GM12875 (cell line): ENCODE results near the gene BRCC3.

Source experiments
- H3K4me3 ChIP-seq: one replicate; pipeline ENCODE4 v1.5.1; 2011; ENCODE audit warnings: low read depth, low read length, control low read depth
- TF ChIP-seq, protein P1 (sequence below): IDR thresholded peaks from 2 replicates; pipeline ENCODE4 v1.5.1; 2011; ENCODE audit warnings: low read depth, mild to moderate bottlenecking, control low read depth, inconsistent platforms, low read length, moderate library complexity, borderline replicate concordance; ENCODE audit not compliant: insufficient read depth

The BRCC3 gene

DNA sequence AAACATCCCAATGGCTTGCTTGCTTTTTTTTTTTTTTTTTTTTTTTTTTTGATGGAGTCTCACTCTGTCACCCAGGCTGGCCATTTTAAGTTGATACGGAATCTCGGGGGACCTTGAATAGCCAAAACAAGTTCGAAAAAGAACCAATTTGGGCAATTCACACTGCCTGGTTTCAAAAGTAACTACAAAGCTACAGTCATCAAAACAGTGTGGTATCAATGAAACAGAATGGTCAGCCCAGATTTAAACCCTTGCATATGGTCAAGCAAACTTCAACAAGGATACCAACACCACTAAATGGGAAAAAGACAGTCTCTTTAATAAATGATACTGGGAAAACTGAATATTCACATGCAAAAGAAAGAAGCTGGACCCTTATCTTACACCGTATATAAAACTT is 41.8 kb downstream of the BRCC3 start:
- TF ChIP-seq, protein P1, sequence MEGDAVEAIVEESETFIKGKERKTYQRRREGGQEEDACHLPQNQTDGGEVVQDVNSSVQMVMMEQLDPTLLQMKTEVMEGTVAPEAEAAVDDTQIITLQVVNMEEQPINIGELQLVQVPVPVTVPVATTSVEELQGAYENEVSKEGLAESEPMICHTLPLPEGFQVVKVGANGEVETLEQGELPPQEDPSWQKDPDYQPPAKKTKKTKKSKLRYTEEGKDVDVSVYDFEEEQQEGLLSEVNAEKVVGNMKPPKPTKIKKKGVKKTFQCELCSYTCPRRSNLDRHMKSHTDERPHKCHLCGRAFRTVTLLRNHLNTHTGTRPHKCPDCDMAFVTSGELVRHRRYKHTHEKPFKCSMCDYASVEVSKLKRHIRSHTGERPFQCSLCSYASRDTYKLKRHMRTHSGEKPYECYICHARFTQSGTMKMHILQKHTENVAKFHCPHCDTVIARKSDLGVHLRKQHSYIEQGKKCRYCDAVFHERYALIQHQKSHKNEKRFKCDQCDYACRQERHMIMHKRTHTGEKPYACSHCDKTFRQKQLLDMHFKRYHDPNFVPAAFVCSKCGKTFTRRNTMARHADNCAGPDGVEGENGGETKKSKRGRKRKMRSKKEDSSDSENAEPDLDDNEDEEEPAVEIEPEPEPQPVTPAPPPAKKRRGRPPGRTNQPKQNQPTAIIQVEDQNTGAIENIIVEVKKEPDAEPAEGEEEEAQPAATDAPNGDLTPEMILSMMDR, result no peak
- no peak overlapping the region for H3K4me3 ChIP-seq

DNA sequence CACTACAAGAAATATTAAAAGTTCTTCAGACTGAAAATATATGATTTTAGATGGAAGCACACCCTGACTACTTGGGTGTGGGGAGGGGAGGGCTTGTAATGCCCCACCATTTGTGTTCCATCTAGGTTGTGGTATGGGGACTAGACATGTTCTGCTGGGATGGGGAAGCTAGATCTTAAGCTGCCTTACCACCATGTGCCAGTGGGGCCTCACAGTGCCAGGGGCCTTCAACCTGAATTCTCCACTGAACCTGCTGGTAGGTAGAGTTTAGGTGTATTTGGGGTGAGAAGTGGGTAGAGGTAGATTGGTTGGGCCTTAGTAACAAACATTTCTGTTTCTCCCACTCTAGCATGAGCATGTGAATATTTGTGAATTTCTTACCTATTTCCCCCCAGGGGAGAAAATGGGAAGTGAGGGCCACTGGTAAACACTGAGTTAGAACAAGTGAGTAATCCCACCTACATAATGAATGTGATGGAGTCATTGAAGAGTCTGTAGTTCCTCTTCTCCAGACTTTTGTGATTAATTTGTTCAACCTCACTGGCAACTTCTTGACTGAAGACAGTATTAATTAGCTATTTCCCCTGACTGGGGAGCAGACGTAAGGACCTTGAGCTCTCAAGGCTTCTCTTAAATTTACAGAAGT is 44.0 kb downstream of the BRCC3 start:
- TF ChIP-seq, protein P1, result no peak
- no peak overlapping the region for H3K4me3 ChIP-seq

DNA sequence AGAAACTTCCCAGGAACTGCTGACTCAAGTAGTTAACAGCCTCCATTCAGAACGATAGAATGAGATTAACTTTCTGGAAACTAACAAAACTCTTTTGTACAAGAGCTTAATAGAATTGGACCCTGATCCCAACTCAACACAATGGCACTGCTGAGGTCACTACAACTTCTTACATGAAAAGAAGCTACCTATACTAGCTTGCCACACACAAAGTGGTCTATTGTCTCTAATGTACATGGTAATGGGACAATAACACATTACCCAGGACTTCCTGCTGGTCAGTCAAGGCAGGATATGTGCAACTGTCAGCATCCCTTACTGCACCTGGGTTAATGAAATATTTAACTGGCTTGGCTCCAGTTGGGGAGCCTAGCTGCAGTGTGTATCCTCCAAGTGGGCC is 56.2 kb downstream of the BRCC3 start:
- H3K4me3 ChIP-seq, result no peak overlapping the region
- TF ChIP-seq, protein P1, result no peak

DNA sequence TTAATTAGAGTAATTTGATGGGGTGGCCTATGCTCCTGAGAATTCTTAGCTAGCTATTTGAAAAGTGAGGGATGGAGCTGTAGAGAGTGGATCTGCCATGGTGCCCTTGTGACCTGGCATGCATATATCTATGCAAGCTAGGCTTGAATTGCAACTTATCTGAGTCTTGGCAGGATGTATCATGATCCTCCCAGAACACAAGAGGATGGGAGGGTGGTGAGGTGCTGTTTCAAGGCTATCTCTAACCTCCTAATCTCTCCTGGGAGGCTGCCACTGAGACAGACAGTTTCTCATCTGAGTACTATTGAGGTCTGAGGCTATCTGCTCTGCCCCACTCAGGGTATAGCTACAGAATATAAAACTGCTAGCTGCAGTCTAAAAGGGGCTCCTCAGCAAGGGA is 56.6 kb downstream of the BRCC3 start:
- TF ChIP-seq, protein P1, result no peak
- H3K4me3 ChIP-seq, result no peak overlapping the region

DNA sequence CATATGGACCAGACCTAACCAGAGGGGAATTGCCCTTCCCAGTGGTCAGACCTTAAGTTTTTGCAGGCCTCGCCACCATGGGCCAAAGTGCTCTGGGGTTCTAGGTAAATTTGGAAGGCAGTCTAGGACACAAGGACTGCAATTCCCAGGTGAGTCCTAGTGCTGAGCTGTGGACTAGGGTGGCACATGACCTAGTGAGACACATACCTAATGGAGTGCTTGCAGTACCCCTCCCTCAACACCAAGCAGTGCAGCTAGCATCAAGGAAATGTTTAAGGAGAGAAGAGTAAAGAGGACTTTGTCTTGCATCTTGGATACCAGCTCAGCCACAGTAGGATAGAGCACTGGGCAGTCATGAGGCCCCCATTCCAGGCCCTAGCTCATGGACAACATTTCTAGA is 60.8 kb downstream of the BRCC3 start:
- TF ChIP-seq, protein P1, result no peak
- H3K4me3 ChIP-seq, result no peak overlapping the region

DNA sequence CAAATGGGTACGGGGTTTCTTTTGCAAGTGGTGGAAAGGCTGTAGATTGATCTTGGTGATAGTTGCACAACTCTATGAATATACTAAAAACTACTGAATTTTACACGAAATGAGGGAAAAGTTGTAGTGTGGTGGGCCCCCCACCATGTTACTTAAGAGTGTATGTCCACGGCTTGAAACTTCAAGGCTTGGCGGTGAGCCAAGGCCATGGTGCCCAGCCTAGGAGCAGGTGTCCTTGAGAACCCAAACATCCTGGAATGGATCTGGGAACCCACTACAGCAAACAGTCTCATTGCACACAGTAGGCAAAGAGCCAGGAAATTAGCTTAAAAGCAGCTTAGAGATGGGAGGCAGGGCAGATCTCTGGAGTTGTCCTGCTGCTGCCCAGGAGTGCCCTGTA is 62.9 kb downstream of the BRCC3 start:
- TF ChIP-seq, protein P1, result no peak
- no peak overlapping the region for H3K4me3 ChIP-seq

DNA sequence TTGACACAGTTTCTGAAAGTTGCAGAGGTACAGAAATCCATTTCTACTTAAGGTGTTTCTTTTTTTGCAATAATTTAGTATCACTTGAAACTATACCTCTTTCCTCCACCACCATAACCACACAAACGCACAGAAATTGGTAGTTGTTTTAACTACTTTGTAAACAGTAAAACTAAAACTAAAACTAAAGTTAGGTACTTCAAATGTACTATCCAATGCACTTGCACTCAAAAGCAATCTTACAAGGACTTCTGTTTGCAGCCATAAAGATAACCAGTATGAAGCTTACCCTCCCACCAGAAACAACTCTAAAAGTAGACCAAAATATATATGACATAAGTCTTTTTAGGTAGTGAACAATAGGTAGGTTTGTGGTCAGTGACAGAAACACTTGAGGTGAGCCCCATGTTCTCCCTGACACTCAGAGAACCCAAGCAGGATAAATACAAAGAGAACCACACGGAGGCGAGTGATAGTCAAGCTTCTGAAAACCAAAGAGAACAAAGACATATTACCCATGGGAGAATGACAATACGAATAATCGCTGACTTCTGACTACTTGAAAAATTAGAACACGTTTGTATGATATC is 72.7 kb downstream of the BRCC3 start:
- no peak overlapping the region for H3K4me3 ChIP-seq
- TF ChIP-seq, protein P1, result no peak
